Lung microvascular endothelial cell (primary cell): ENCODE results near the gene ZSCAN18. TPM values are rescaled to one million over a fixed set of nuclear protein-coding genes. Genes with fewer than 3 reads are reported as not detected.

ENCODE experiments used
- DNase-seq, 2 donors: peaks; one replicate each; pipeline versions ENCODE4 v3.0.0 to v3.0.0-alpha.2; 2010; ENCODE audit warnings: low read depth in 2 of 2
- total RNA-seq: library from RNA; depleted of rRNA; stranded (reverse); fragments of >200 nt; gene quantifications from 2 replicates; pipeline ENCODE4 v1.2.1, GENCODE V29; 2014

The ZSCAN18 gene
- total RNA-seq, 1 donor from 2014 or later = 29.6 TPM

DNA sequence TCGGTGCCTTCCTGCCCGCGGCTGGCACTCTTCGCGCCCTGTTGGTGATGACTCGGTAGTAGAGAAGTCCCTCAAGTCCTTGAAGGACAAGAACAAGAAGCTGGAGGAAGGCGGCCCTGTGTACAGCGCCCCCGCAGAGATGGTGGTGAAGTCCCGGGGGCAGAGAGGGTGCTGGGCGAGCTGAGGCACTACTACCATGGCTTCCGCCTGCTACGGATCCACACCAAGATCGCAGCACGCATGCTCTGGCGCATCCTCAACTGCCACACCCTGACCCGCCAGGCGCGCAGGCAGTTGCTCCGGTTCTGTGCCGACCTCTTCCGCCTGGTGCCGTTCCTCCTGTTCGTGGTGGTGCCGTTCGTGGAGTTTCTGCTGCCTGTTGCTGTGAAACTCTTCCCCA, 53.1 kb downstream of the ZSCAN18 start:
- no peak for DNase-seq

GRCh38 chr19:58044391-58044790, 53.6 kb downstream of the ZSCAN18 start:
- no peak for DNase-seq

GRCh38 chr19:58042495-58043340, 55.3 kb downstream of the ZSCAN18 start:
- DNase-seq = no peak

- DNase-seq = no peak
Measured at GRCh38 chr19:58040751-58041525, 57.1 kb downstream of the ZSCAN18 start.

DNA sequence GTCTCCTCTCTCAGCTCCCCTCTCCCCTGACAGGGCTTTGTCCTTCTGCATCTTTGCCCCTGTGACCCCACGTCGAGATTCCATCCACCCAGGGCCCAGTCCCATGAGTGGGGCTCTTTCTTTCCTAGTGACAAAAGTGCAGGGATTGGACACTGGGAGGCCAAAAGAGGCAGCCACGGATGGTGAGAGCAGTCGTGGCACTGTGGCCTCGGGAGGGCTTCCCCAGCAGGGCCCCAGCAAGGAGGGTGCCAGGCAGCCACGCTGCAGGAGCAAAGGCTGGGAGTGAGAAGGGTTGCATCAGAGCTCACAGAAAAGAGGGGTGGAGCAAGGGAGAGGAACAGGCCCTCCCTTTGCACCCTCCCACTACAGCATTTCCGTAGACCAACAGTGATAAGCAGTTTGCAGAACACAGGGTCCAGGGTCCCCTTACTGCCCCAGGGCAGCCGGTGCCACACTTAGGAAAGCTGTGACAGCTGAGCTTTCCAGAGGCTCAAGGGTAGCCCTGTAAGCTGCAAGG, 59.3 kb downstream of the ZSCAN18 start:
- no peak for DNase-seq

DNA sequence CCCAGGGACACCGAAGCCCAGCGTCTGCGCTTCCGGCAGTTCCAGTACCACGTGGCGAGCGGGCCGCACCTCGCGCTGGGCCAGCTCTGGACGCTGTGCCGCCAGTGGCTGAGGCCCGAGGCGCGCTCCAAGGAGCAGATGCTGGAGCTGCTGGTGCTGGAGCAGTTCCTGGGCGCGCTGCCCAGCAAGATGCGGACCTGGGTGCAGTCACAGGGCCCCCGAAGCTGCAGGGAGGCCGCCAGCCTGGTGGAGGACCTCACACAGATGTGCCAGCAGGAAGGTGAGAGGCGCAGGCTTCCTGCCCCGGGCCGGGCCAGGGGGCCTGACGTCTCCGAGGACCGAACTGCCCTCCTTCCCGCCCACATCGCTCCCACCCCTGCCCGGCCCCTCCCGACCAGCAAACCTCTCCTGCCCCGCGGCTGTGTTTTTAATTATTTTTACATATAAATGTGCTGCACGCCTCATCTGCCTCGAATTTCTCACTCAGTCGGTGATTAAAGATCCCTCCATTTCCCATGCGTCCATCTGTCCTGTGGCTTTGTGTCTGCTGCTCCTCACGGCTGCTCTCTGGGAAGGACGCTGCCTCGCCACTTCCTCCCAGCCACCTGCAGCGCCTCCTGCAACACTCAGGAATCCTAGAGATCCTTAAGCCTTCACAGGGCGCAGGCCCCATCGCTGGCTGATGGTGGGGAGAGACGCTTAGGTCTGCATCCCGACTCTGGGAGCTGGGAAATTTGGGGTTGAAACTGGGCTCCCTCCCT, 59.9 kb downstream of the ZSCAN18 start:
- no peak for DNase-seq

DNA sequence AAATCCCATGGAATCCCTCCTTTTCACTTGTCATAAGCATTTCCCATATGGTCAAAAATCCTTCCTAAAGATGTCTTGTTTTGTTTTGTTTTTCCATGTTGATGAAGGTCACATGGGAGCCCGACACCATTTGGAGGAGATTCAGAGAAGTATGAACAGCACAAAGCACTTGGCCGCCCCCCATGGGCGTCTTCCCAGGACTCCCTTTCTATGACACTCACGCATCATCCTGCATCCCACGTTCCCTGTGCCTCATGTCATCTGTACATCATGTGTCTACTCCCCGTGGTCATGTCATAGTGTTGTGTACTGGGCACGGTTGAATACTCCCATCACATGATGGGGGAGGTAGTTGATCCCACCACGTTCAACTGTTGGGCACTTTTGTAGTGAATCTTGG, 62.2 kb downstream of the ZSCAN18 start:
- DNase-seq = no peak

DNA sequence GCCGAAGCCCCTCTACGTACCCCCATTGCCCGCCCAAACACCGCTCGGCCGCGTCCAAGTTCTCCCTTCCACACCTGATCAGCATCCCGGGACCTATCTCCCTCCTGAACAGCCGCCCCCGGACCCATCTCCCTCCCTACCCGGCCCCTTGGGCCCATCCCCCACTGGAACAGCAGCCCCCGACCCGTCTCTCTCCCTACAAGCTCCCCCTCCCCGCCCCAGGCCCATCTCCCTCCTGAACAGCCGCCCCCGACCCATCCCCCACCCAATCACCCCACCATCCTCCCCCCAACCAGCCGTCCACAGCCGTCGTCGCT, 63.6 kb downstream of the ZSCAN18 start:
- DNase-seq = no peak

Other genes with a start within 250 kb of the ZSCAN18 start
- 10.5 and 14.9 TPM in 2 replicates for gene ZNF587, start 248.4 kb downstream of the ZSCAN18 start, total RNA-seq
- gene ZNF814, start 209.2 kb downstream of the ZSCAN18 start, total RNA-seq = 1.7 and 5.6 TPM in 2 replicates
- gene ZNF417, start 181.6 kb downstream of the ZSCAN18 start, total RNA-seq = 5.9 and 12.3 TPM in 2 replicates
- 1.7 and 6.2 TPM in 2 replicates for gene ZNF418, start 162.8 kb downstream of the ZSCAN18 start, total RNA-seq
- 3.2 and 3.5 TPM in 2 replicates for gene ZNF256, start 150.5 kb downstream of the ZSCAN18 start, total RNA-seq
- not detected in 2 replicates for gene C19orf18, start 123.7 kb downstream of the ZSCAN18 start, total RNA-seq
- 5.2 and 8.7 TPM in 2 replicates for gene ZNF606, start 95.4 kb downstream of the ZSCAN18 start, total RNA-seq
- gene ZSCAN1, start 64.2 kb downstream of the ZSCAN18 start, total RNA-seq = 0.20 TPM in 1 of 2 replicates, not detected in the other
- 0.65 and 2.8 TPM in 2 replicates for gene ZNF135, start 38.9 kb downstream of the ZSCAN18 start, total RNA-seq
- gene ZNF329, start 52.6 kb upstream of the ZSCAN18 start, total RNA-seq = 7.2 and 10.3 TPM in 2 replicates
- gene ZNF274, start 84.8 kb upstream of the ZSCAN18 start, total RNA-seq = 9.6 and 14.3 TPM in 2 replicates
- gene ZNF544, start 130.7 kb upstream of the ZSCAN18 start, total RNA-seq = 41.4 and 58.5 TPM in 2 replicates
- gene ZNF8, start 180.7 kb upstream of the ZSCAN18 start, total RNA-seq = 2.6 and 4.2 TPM in 2 replicates
- 11.1 and 19.4 TPM in 2 replicates for gene ERVK3-1, start 207.1 kb upstream of the ZSCAN18 start, total RNA-seq
- 1.3 and 2.0 TPM in 2 replicates for gene ZSCAN22, start 228.8 kb upstream of the ZSCAN18 start, total RNA-seq